HG03469 (cell line): ENCODE results near the gene EVC2.
"Not testable (repeated sequence)": the region's sequence is repeated elsewhere in the genome, so short reads cannot be mapped to it uniquely, and the experiment has no call there.

Experiments
- ATAC-seq: cut with Tn5 transposase; IDR thresholded peaks from one replicate; pipeline ENCODE4 v1.9.1; 2021; ENCODE audit warnings: mild to moderate bottlenecking, moderate library complexity, moderate number of reproducible peaks; ENCODE audit not compliant: unreplicated experiment

EVC2 gene

DNA sequence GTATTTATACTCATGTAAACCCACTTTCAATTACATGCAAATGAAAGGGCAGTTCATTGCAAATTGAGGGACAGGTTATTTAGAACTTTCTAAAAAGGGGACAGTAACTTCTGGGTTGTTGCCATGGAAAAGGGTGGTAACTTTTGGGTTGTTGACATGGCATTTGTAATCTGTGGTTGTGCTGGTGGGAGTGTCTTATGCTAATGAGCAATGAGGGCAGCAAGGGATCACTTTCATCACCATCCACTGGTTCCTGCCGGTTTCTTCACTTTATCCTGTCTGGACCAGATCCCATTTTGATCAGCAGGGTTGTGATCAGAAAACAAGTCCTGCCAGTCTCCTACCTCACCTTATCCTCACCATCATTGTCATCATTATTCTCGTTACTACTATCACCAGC is 34.6 kb upstream of the EVC2 start:
- no peak for ATAC-seq

DNA sequence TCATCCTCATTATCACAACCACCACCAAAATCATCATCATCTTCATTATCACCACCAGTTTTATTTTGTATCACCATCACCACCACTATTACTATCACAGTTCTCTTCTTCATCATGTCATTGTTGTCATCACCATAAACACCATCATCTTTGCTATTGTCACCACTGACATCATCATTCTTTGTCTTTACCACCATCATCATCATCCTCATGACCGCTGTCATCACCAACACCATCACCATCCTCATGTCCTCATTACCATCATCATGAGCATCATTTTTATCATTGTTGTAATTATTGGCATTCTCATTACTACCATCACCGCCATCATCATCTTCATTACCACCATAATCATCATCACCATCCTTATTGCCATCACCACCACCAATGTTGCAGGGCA is 34.0 kb upstream of the EVC2 start:
- no peak for ATAC-seq

DNA sequence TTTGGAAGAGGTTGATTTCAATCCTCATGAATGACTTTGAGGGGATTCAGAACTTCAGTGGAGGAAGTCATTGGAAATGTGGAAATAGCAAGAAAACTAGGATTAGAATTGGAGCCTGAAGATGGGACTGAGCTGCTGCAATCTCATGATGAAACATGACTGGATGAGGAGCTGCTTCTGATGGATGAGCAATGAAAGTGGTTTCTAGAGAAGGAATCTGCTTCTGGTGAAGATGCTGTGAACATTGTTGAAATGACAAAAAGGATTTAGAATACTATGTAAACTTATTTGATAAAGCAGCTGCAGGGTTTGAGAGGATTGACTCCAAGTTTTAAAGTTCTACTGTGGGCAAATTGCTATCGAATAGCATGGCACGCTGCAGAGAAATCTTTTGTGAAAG is 29.7 kb upstream of the EVC2 start:
- no peak for ATAC-seq

DNA sequence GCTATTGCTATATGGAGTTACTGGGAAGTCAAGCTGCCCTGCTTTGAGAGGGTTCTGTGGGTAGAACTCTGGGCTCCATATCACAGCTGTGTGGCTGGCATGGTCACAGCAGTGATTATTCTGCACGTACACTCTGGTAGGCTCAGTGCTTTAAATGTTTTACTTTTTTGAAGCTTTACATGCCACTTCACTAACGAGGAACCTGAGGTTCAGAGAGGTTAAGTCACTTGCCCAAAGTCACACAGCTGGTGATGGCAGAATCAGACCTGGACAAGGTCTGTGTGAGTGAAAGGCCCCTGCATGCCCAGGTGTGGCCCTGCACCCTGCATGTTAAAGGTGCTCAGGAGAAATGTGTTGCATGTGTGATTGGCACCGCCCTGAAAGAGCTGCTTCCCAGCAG is 27.1 kb upstream of the EVC2 start:
- ATAC-seq, result no peak

DNA sequence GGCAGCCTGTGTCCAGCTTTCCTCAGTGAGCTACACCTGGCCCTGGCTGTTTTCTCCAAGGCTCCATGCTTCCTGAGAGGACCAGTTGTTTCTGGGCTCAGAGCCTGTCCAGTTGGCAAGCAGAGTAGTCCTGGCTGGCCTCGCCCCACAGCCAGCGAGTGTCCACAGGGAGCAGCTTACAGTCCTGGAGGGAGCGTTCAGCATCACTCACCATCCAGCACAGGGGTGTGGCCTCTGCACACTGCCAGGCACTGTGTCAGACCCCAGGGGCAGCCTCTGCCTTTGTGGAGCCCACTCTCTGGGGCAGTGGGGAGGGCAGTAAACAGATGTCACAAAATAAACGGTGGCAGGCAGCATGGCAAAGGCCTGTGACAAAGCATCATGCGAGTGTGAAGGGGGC is 26.5 kb upstream of the EVC2 start:
- no peak for ATAC-seq

DNA sequence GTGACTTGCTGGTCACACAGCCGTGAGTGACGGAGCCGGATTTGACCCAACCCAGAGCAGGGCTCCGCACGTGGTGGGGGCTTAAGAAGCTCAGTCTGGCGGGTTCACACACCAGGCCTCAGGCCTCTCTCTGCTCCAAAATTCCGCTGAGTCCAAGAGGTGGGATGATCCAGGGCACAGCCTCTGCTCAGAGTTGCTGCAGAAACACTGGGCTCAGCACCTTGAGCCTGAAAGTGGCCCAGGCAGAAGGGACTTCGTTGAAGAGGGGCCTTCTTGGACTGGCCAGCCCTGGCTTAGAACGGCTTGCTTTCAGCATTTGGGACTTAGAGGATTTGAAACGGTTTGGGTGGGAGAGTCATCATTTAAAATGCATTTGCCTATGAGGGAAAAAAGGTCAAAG is 23.8 kb upstream of the EVC2 start:
- ATAC-seq, result no peak

DNA sequence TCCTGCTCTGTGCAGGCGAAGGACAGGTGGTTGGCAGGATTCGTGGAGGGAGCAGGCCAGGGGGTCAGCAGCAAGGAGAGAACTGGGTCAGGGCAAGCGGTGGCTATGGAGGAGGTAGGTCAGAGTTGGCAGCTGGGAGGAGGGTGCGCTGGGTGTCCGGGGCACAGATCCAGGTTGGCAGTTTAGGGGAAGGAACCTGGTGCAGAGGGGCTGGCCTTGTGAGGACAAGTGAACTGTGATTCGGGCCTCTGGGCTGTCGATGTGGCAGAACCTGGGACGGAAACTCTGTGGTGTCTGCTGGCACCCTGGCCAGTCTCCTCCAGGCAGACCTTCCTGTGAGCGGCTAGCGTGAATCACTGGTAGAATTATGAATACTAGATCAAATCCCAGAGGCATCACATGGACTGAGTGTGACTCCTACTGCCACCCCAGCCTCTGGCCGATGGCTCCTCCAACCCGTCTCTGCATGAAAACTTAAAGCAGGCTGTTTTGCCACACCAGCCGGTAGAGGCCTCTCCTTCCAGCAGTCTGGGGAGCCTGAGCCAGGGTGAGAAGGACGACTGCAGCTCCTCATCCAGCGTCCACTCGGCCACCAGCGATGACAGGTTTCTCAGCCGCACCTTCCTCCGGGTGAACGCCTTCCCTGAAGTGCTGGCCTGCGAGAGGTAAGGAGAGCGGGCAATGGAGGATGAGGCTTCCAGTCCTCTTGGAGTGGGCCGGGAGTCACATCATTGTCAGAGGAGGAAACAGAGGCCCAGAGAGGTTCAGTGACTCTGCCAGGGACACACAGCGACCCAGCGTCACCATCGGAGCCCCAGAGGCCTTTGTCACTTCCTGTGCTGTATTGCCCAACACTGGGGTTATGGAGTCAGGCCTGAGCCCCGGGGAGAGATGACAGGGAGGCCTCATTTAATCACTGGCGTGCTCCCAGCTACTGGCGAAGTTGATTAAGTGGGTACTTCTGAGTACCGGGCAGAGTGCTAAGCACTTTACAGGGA is 22.9 kb upstream of the EVC2 start:
- ATAC-seq, result no peak

DNA sequence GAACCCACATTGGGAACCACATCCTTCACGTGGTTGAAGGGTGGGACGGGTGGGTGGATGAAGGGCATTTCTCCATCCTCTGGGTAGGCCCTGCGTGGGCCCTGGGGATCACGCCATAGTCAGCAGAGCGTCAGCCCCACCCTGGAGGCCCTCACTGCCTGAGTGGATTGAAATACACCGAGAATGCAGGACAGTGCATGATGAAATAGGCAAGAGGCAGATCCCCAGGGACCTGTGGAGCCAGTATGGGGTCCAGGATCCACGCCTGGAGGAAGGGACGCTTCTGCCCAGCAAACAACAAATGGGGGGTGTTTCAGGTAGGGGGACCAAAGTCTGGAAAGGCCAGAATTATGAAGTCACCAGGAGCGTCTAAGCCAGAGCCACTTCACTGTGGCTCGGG is 22.1 kb upstream of the EVC2 start:
- ATAC-seq, result no peak

DNA sequence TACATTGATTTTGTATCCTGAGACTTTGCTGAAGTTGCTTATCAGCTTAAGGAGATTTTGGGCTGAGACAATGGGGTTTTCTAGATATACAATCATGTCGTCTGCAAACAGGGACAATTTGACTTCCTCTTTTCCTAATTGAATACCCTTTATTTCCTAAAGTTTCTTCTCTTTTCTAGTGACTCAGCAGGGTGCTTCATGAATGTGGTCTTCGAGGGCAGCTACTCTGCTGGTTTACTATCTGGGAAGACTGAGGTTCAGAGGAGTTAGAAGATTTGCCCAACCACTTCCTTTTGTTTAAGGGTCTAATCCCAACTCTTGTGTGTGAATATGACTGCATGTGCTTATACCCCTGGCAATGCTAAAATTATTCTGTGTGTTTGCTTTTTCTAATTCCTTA is 20.1 kb upstream of the EVC2 start:
- not testable (repeated sequence) for ATAC-seq

DNA sequence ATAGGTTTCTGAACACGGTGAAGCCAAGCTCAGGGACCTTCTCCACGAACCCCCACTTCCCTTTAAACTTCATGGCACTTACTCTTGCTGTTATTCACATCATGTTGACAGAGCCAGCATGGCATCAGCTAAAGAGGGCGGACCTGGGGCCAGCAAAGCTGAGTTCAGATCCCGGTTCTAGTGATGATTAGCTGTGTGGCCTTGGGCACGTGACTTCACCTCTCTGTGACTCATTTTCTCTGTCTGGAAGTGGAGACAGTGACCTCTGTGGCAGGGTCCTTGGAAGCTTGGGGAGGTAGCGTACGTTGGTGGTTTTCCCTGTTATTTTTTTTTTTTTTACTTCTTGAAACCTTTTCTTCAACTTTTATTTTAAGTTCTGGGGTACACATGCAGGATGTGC is 16.0 kb upstream of the EVC2 start:
- ATAC-seq, result no peak

DNA sequence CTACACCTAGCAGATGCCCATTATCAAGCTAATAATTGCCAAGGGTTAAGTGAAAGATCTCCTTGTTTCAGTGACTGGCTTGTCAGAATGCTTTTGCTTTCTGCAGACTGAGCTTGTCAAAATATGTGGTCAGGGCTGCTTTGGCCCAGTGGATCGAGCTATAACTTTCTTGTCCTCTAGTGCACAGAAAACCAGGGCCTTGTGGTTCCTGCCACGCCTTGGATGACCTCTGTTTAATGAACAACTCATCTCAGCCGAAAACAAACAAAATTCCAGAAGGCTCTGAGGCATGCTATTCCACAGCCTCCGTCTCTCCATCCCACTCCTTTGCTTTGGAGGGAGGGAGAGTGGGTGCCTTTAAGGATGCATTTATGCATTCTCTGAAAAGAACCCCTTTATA is 14.0 kb upstream of the EVC2 start:
- no peak for ATAC-seq

DNA sequence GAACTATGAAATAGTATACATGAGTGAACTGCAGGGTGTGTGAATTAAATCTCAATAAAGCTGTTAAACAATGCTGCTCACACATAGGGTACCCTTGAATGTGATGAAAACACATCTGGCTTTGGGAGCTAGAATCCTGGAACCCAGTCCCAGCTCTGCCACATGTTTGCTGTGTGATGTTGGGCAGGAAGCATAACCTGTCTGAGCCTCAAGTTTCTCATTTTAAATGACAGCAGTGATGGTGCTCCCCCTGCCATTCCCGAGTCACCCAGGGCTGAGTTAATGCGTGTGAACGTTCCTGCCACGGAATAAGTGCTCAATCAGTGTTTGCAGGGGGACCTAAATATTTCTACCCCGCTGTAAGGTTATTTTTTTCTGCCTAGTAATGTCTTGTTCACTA is 13.6 kb upstream of the EVC2 start:
- no peak for ATAC-seq

DNA sequence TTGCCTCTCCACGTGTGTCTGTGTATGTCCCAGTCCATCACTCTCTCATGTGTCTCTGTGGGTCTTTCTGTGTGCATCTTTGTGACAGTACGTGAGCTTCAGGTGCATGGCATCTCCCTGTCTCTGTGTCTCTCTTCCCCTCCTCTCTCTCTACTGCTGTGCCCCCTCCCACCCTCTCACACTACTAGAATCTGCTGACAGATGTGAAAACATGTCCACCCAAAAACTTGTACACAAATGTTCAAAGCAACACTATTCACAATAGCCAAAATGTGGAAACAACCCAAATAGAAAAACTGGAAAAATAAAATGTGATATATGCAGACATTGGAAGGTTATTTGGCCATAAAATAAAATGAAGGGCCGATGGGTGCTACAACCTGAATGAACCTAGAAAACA is 12.6 kb upstream of the EVC2 start:
- no peak for ATAC-seq

DNA sequence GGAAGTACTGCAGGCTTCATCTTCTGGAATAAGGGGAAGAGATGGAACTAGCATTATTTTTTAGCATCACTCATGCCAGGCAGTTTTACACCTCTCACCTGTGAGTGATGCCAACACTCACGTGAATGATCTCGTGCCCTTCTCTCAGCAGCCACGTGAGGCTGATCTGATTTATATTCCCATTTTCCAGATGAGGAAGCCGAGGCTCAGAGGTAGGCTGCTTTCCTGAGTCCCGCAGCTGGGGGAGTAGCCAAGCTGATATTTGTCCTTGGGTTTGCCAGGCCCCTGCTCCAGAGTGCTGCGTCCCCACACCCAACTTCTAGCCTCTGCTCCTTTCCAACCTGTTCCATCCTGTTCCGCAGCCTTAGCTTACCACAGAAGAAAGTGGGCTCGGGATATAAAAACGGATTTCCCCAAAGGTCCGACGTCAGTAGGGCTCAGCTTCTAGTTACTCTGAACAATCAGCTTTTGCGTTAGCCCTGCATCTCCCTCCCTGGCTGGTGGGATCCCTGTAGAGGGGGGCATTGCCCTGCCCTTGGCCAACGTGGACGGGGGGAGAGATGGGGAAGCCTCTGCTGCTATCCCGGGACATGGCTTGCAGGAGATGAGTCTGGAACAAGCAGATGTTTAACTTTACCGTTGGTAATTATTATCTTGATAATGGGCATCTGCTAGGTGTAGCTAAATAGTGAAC is 11.9 kb upstream of the EVC2 start:
- ATAC-seq, result no peak

DNA sequence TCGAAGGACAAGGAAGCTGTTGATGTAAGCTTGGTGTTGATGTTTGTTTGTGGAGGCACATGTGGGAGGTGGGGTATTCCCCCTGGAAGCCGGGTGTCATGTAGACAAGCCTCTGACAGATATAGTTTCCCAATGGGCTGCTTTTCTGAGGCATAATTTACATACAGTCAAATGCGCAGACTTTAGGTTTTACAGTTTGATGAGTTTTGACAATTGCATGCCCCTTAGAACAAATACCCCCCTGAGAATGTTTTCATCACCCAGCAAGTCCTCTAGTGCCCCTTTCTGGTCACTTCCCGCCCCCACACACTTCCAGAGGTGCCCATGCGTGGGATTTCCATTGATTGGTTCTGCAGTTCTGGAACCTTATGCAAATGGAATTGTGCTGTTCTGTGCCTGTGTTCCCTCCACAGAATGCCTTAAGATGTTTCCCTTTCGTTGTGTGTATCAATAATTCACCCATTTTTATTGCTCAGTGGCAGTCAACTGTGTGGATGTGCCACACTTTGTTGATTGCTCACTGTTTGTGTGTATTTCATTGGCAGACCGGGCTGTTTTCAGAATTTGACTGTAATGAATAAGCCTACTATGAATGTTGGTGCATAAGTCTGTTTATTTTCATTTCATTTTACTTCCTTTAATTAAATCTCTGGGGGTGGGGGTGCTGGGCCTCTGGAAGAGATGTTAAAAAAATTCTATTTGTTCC is 11.1 kb upstream of the EVC2 start:
- ATAC-seq, result no peak

DNA sequence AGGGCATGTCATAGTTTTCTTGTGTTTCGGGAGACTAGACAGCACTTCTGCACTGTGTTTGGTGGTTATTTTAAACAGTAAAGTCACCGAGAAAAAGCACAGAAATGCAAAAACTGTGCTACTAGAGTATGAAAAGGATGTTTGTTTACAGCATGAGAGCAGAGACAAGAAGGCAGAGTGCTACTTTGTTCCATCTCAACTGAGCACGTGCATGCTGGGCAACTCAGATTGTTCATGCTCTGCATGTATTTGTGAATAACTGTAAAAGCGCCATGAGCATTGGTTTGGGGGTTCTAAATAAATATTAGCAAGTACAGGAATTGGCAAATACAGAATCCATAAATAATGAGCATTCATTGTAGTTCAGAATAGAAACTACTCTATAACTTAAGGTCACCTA is 10.1 kb upstream of the EVC2 start:
- ATAC-seq, result no peak

DNA sequence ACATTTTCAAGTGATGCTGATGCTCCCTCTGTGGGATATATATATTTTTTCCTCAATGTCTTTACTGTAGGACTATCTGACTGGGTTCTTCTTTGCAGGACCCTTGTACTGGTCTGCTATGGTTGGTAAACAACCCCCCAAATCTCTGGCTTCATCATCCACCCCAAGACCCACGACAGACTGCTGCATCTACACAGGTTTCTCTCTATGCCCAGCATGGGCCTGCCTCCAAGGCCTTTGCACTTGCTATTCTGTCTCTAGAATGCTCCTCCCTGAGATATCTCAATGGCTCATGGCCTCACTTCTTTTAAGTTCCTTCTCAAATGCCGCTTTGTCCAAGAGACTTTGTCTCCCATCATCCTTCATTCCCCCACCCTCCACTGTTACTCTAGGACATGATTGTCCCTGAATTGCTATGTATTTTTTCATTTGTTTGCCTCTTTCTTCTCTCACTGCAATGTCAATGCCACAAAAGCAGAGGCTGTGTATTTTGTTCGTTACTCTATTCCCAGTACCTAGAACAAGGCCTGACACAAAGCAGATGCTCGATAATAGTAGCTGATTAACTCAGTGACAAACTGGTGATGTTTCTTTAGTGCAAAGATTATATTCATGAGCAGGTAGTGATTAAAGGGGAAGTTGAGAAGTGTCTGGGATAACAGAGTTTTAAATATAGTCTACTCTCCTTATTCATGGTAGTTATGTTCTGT is 9.2 kb upstream of the EVC2 start:
- ATAC-seq, result no peak

DNA sequence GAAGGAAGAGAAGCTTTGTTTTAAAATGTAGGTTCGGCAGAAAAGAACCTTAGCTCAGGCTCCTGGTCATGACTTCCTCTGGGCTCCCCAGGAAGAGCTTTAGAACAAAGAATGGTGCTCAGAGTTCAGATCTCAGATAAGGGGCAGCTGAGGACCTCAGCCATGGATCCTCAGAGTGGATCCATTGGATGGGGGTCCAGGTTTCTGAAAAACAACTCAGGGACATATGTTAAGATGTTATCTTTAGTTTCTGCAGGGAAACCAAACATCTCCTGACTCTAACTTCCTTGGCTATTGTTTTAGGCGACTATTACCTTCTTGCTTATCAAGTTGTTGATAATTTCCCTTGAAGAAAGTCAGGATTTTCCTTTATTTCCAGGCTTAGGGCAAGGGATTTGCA is 8.0 kb upstream of the EVC2 start:
- no peak for ATAC-seq

DNA sequence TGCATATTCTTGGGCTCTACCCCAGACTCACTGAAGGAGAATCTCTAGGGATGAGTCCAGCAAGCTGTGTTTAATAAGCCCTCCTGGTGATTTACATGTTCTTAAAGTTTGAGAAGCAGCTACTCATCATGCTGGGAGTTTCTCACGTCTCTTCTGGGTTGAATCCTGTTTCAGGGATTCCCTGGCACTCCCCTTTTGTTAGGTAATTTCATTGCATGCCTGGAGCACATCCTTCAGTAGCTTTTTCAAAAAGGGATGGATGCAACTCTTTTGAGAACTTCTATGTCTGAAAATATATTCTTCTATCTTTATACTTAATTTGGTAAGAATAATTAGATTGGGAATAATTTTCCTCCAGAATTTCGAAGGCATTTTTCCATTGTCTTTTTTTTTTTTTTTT is 7.0 kb upstream of the EVC2 start:
- no peak for ATAC-seq

DNA sequence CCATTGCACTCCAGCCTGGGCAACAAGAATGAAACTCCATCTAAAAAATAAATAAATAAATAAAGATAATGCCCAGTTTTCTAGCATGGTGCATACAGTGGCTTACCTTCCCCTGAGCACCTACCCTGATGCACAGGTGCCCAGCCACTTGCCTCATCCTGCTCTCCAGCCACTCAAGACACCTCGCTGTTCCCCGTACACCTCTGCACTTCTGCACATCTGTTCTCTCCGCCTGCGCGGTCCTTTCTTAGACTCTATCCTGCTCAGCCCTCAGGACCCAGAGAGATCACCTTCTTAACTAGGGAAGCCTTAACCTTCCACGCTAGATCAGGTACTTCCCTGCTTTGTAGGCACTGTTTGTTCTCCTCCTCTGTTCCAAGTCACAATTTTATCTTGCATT is 5.5 kb upstream of the EVC2 start:
- no peak for ATAC-seq

DNA sequence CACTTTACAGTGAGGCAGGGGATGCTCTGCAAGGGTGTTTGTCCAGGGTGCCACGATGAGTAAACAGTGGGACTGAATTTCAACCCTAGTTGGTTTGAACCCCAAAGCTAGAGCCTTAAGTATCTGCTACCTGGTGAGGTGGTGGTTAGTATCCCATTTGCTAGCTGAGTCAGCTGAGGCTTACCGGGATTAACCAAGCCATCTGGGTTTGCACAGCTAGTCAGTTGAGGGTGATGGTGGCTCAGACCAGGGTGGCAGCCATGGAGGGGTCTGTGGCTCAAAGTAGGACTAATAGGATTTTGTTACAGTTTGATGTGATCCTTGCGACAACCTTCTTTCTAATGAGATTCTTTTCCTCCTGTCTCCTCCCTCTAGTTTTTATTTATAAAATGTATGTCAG is 4.6 kb upstream of the EVC2 start:
- ATAC-seq, result no peak
